GM19395 (cell line): ENCODE measurements around the gene DRC3.
"Not testable (repeated sequence)": the region's sequence is repeated elsewhere in the genome, so short reads cannot be mapped to it uniquely, and the experiment has no call there.

ENCODE experiments used
- ATAC-seq: cut with Tn5 transposase; IDR thresholded peaks from one replicate; pipeline ENCODE4 v1.9.1; 2021; ENCODE audit warnings: mild to moderate bottlenecking, moderate library complexity; ENCODE audit not compliant: unreplicated experiment

Gene DRC3

GRCh38 chr17:17940441-17940911 lies 32.2 kb upstream of the DRC3 start:
- ATAC-seq: no peak

- no peak for ATAC-seq
These were observed 31.6 kb upstream of the DRC3 start for GRCh38 chr17:17941015-17941414.

GRCh38 chr17:17942846-17943245 lies 29.8 kb upstream of the DRC3 start:
- no peak for ATAC-seq

GRCh38 chr17:17943281-17943984 lies 29.2 kb upstream of the DRC3 start:
- ATAC-seq: no peak

GRCh38 chr17:17944242-17944641 lies 28.4 kb upstream of the DRC3 start:
- ATAC-seq: no peak

- ATAC-seq: no peak
These were observed 27.9 kb upstream of the DRC3 start for GRCh38 chr17:17944743-17945142.

GRCh38 chr17:17946093-17946492 lies 26.6 kb upstream of the DRC3 start:
- no peak for ATAC-seq

- ATAC-seq: no peak
These were observed 25.4 kb upstream of the DRC3 start for GRCh38 chr17:17947309-17947708.

GRCh38 chr17:17947966-17948365 lies 24.7 kb upstream of the DRC3 start:
- no peak for ATAC-seq

GRCh38 chr17:17950347-17950746 lies 22.3 kb upstream of the DRC3 start:
- no peak for ATAC-seq

- ATAC-seq: no peak
These were observed 21.9 kb upstream of the DRC3 start for GRCh38 chr17:17950806-17951205.

- no peak for ATAC-seq
These were observed 21.1 kb upstream of the DRC3 start for GRCh38 chr17:17951524-17951923.

- no peak for ATAC-seq
These were observed 20.0 kb upstream of the DRC3 start for GRCh38 chr17:17952691-17953090.

GRCh38 chr17:17954079-17954478 lies 18.6 kb upstream of the DRC3 start:
- no peak for ATAC-seq

- not testable (repeated sequence) for ATAC-seq
These were observed 16.8 kb upstream of the DRC3 start for GRCh38 chr17:17955790-17956341.

- ATAC-seq: no peak
These were observed 15.1 kb upstream of the DRC3 start for GRCh38 chr17:17957584-17957916.

GRCh38 chr17:17958982-17959381 lies 13.7 kb upstream of the DRC3 start:
- ATAC-seq: no peak

GRCh38 chr17:17959520-17960361 lies 12.9 kb upstream of the DRC3 start:
- peak; percentile 61 for ATAC-seq

GRCh38 chr17:17960500-17961030 lies 12.1 kb upstream of the DRC3 start:
- no peak for ATAC-seq

GRCh38 chr17:17963066-17963465 lies 9.6 kb upstream of the DRC3 start:
- no peak for ATAC-seq

GRCh38 chr17:17963694-17964436 lies 8.8 kb upstream of the DRC3 start:
- no peak for ATAC-seq
